Panc1 (cell line): Measurements from ENCODE around the gene LRRTM2. TPM values are rescaled to one million over a fixed set of nuclear protein-coding genes. Genes with fewer than 3 reads are reported as not detected.

ENCODE experiments used
- ATAC-seq: fragments of 200-7000 bp; cut with Tn5 transposase; 2 replicates; pipeline ENCODE4 v1.9.1; 2020; ENCODE audit warnings: mild to moderate bottlenecking, moderate library complexity
- BruUV-seq: library from RNA; stranded (reverse); fragments of 400-500 nt; replicated peaks from 2 replicates; lab custom pipeline; 2021; lab: Mats Ljungman, UMichigan
- CTCF ChIA-PET: fragments of 300-600 bp; sonication (Branson Sonifier 250); formaldehyde crosslinking; loops from one replicate; lab custom pipeline; 2022; ENCODE audit warnings: antibody characterized with exemption; lab: Charles Lee
- POLR2A ChIA-PET: fragments of 300-600 bp; sonication (Branson Sonifier 250); formaldehyde crosslinking; loops from one replicate; lab custom pipeline; 2022; ENCODE audit warnings: antibody characterized with exemption; lab: Charles Lee
- DNase-seq: peaks from one replicate; pipeline ENCODE4 v3.0.0-alpha.2; 2010; ENCODE audit warnings: low read depth, low spot score
- H3K27ac ChIP-seq: 2 replicates; pipeline ENCODE4 v1.5.1; 2011; ENCODE audit warnings: mild to moderate bottlenecking, low read length, inconsistent platforms
- H3K27me3 ChIP-seq: fragments of 200-500 bp; sonication (Bioruptor generic); 2 replicates; pipeline ENCODE4 v1.6.0; 2014; ENCODE audit warnings: low read length, inconsistent platforms; ENCODE audit not compliant: control insufficient read depth, insufficient read depth
- H3K36me3 ChIP-seq: fragments of 200-500 bp; sonication (Bioruptor generic); 2 replicates; pipeline ENCODE4 v1.5.1; 2014; ENCODE audit warnings: inconsistent platforms, mild to moderate bottlenecking, low read length, moderate library complexity; ENCODE audit not compliant: control insufficient read depth, insufficient read depth
- H3K4me1 ChIP-seq: 2 replicates; pipeline ENCODE4 v1.5.1; 2011; ENCODE audit warnings: inconsistent platforms, mild to moderate bottlenecking, low read length, moderate library complexity; ENCODE audit not compliant: control insufficient read depth, insufficient read depth
- H3K4me3 ChIP-seq, 2 experiments: 2 replicates each; pipeline ENCODE4 v1.5.1; 2011 to 2012; ENCODE audit warnings: low read depth in 2 of 2, low read length in 2 of 2, mild to moderate bottlenecking in 2 of 2, inconsistent platforms in 1 of 2, moderate library complexity in 1 of 2
- H3K9me3 ChIP-seq: fragments of 200-500 bp; sonication (Bioruptor generic); 2 replicates; pipeline ENCODE4 v1.5.1; 2014; ENCODE audit warnings: low read depth, mild to moderate bottlenecking, inconsistent platforms, low read length, moderate library complexity; ENCODE audit not compliant: control insufficient read depth, insufficient read depth
- CTCF ChIP-seq: fragments of 450-650 bp; IDR thresholded peaks from 2 replicates; pipeline ENCODE4 v1.5.1; 2017; ENCODE audit warnings: mild to moderate bottlenecking
- POLR2AphosphoS5 ChIP-seq: IDR thresholded peaks from 2 replicates; pipeline ENCODE4 v1.6.1; 2012; ENCODE audit warnings: mild to moderate bottlenecking, low read depth, low read length, moderate library complexity
- SIN3A ChIP-seq: IDR thresholded peaks from 2 replicates; pipeline ENCODE4 v1.6.1; 2012; ENCODE audit warnings: low read depth, mild to moderate bottlenecking, low read length, moderate library complexity, borderline replicate concordance; ENCODE audit not compliant: insufficient read depth
- TCF7L2 ChIP-seq: IDR thresholded peaks from 2 replicates; pipeline ENCODE4 v1.6.1; 2011; ENCODE audit warnings: mild to moderate bottlenecking, low read depth, low read length, inconsistent platforms
- in situ Hi-C: cut with HindIII; loops from 2 replicates; pipeline ENCODE4 v1.10.0; 2016; ENCODE audit warnings: low sequenced_read_pairs, low pct_unique_long_range_greater_than_20kb
- intact Hi-C: fragments of 100-400 bp; cut with micrococcal nuclease; formaldehyde crosslinking; loops from one replicate; pipeline ENCODE4 v1.10.0; 2022; ENCODE audit not compliant: unreplicated experiment
- total RNA-seq: library from RNA; stranded (reverse); gene quantifications from one replicate; pipeline ENCODE4 v1.2.1, GENCODE V29; 2021; ENCODE audit not compliant: unreplicated experiment
- TF ChIP-seq, protein P1 (sequence below), 2 experiments: IDR thresholded peaks; 2 replicates each; pipeline ENCODE4 v1.6.1; 2011 to 2012; ENCODE audit warnings: low read depth in 2 of 2, control low read depth in 1 of 2, low read length in 1 of 2, mild to moderate bottlenecking in 1 of 2, moderate library complexity in 1 of 2; ENCODE audit not compliant: insufficient read depth in 1 of 2

Gene LRRTM2
- total RNA-seq, 1 experiment from 2014 or later = not detected

DNA sequence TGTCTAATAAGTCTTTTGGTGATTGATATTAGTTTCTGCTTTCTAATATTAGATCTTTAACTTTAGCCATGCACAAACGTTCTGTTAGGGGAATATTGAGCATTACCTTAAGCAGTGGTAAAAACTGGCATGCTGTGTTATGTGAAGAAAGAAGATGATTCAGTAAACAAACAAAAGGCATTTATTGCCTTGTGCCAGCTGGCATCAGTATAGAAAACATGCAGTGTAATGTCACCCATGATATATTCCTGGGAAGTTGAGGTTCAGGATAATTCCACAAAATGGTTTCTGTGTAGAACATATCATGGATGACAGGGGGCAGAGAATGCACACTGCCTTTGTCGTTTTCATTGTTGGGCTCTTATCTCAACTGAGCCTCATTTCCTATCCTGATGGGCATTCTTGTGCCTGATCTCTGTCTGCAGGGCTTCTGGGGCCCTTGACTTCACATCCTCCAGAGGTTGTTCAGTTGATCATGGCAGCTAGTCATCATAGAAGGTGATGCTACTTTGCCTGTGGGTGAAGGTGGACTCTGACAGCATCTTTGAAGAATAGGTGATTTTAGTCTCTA is 24.2 kb downstream of the LRRTM2 start:
- intact Hi-C loops (no loop called here), in situ Hi-C loops (no loop called here)
- TF ChIP-seq SIN3A (no peak), CTCF (no peak), POLR2AphosphoS5 (no peak), TCF7L2 (no peak)
- TF ChIP-seq, protein P1, sequence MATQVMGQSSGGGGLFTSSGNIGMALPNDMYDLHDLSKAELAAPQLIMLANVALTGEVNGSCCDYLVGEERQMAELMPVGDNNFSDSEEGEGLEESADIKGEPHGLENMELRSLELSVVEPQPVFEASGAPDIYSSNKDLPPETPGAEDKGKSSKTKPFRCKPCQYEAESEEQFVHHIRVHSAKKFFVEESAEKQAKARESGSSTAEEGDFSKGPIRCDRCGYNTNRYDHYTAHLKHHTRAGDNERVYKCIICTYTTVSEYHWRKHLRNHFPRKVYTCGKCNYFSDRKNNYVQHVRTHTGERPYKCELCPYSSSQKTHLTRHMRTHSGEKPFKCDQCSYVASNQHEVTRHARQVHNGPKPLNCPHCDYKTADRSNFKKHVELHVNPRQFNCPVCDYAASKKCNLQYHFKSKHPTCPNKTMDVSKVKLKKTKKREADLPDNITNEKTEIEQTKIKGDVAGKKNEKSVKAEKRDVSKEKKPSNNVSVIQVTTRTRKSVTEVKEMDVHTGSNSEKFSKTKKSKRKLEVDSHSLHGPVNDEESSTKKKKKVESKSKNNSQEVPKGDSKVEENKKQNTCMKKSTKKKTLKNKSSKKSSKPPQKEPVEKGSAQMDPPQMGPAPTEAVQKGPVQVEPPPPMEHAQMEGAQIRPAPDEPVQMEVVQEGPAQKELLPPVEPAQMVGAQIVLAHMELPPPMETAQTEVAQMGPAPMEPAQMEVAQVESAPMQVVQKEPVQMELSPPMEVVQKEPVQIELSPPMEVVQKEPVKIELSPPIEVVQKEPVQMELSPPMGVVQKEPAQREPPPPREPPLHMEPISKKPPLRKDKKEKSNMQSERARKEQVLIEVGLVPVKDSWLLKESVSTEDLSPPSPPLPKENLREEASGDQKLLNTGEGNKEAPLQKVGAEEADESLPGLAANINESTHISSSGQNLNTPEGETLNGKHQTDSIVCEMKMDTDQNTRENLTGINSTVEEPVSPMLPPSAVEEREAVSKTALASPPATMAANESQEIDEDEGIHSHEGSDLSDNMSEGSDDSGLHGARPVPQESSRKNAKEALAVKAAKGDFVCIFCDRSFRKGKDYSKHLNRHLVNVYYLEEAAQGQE (IDR thresholded peaks at IDR 0.05; ENCODE audit: insufficient read depth in 1 of 2, low read depth in 2 of 2, low read length in 1 of 2) = no peak
- Histone ChIP-seq H3K27me3 (no peaks in the 10 kb centered on the region), H3K4me3 (no peak overlapping the region), H3K4me1 (peaks cover 7% of the 10 kb centered on the region; the same call in 1 of the 2 replicates), H3K36me3 (no peaks in the 10 kb centered on the region), H3K9me3 (no peaks in the 10 kb centered on the region), H3K27ac (no peak overlapping the region)
- ATAC-seq (peak; percentile 62; the same call in 1 of the 2 replicates), DNase-seq (no peak)
- ChIA-PET CTCF (no interaction called here), POLR2A (no interaction called here)
- BruUV-seq = no TSS peak

DNA sequence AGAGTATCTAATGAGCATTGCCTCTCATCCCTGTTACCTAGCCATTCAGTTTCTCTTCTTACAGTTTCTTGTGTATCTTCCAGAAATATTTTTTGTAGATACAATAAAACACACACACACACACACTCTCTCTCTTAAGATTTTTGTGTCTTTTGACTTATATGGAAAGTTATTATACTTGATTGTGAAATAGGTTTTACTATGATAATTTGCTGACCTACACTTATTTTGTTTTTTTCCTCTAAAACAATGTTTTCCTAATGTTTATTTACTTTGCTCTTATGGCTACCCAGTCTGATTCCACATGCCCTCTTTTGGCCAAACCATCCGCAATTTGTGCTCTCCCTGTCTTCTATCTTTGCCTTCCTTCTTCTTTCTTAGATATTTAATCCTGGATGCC is 25.3 kb downstream of the LRRTM2 start:
- DNase-seq (no peak), ATAC-seq (no peak)
- POLR2A ChIA-PET = no interaction called here
- CTCF ChIA-PET = no interaction called here
- Histone ChIP-seq H3K36me3 (no peaks in the 10 kb centered on the region), H3K4me3 (no peak overlapping the region), H3K27ac (no peak overlapping the region), H3K4me1 (peaks cover 13% of the 10 kb centered on the region; the same call in 1 of the 2 replicates), H3K9me3 (no peaks in the 10 kb centered on the region), H3K27me3 (no peaks in the 10 kb centered on the region)
- in situ Hi-C loops = no loop called here
- TF ChIP-seq, protein P1 (IDR thresholded peaks at IDR 0.05; ENCODE audit: insufficient read depth in 1 of 2, low read depth in 2 of 2, low read length in 1 of 2) = no peak
- intact Hi-C loops = no loop called here
- BruUV-seq = no TSS peak
